Common myeloid progenitor, CD34-positive (primary cell): ENCODE data around the gene FUBP3.
A peak's percentile ranks its signal among the peaks of the same experiment; 100 is the strongest.

Experiments used
- CTCF ChIA-PET: fragments of 350-600 bp; sonication (Branson Sonifier 250); formaldehyde crosslinking; loops from one replicate; lab custom pipeline; 2021; ENCODE audit warnings: antibody characterized with exemption; lab: Charles Lee
- POLR2A ChIA-PET: fragments of 350-600 bp; sonication (Branson Sonifier 250); formaldehyde crosslinking; loops from one replicate; lab custom pipeline; 2021; ENCODE audit warnings: antibody characterized with exemption; lab: Charles Lee
- DNase-seq, 3 donors: peaks; one replicate each; pipeline versions ENCODE4 v3.0.0 to v3.0.0-alpha.2; 2013
- H3K27ac ChIP-seq, 2 experiments: 1 replicate in 1 of 2; 2 replicates in 1 of 2; pipeline ENCODE4 v1.7.0; 2013; ENCODE audit warnings: inconsistent platforms in 2 of 2, low read length in 2 of 2, mild to moderate bottlenecking in 2 of 2, low read depth in 1 of 2, moderate library complexity in 1 of 2; ENCODE audit not compliant: severe bottlenecking in 2 of 2, insufficient read depth in 1 of 2, poor library complexity in 1 of 2
- H3K27me3 ChIP-seq, 5 experiments: replicated peaks in 2 of 5; 1 replicate in 3 of 5; 2 replicates in 2 of 5; pipeline versions ENCODE4 v1.6.1 to v1.7.0; 2013; ENCODE audit warnings: low read length in 4 of 5, mild to moderate bottlenecking in 2 of 5, moderate library complexity in 2 of 5, inconsistent platforms in 1 of 5; ENCODE audit not compliant: insufficient read depth in 5 of 5, control insufficient read depth in 4 of 5
- H3K36me3 ChIP-seq, 4 experiments: 1 replicate in 2 of 4; 2 replicates in 2 of 4; pipeline versions ENCODE4 v1.6.1 to v1.7.0; 2013; ENCODE audit warnings: low read length in 3 of 4, control low read depth in 1 of 4, mild to moderate bottlenecking in 1 of 4; ENCODE audit not compliant: control insufficient read depth in 4 of 4, insufficient read depth in 4 of 4
- H3K4me1 ChIP-seq, 4 experiments: 1 replicate in 3 of 4; 2 replicates in 1 of 4; pipeline versions ENCODE4 v1.6.1 to v1.7.1; 2013; ENCODE audit warnings: low read length in 3 of 4, mild to moderate bottlenecking in 3 of 4, control low read depth in 1 of 4, inconsistent platforms in 1 of 4, moderate library complexity in 1 of 4; ENCODE audit not compliant: control insufficient read depth in 4 of 4, insufficient read depth in 4 of 4; ENCODE audit errors: control extremely low read depth in 1 of 4
- H3K4me3 ChIP-seq, 7 experiments: 1 replicate in 4 of 7; 2 replicates in 3 of 7; pipeline versions ENCODE4 v1.5.1 to v1.7.0; 2013; ENCODE audit warnings: mild to moderate bottlenecking in 7 of 7, low read length in 6 of 7, moderate library complexity in 6 of 7, inconsistent platforms in 2 of 7, low read depth in 2 of 7, control low read depth in 1 of 7; ENCODE audit not compliant: insufficient read depth in 4 of 7, control insufficient read depth in 1 of 7; ENCODE audit errors: extremely low read depth in 1 of 7
- H3K9me3 ChIP-seq, 5 experiments: 1 replicate in 4 of 5; 2 replicates in 1 of 5; pipeline versions ENCODE4 v1.6.1 to v1.7.1; 2013; ENCODE audit warnings: low read length in 4 of 5, mild to moderate bottlenecking in 2 of 5, inconsistent platforms in 1 of 5, low read depth in 1 of 5, moderate library complexity in 1 of 5; ENCODE audit not compliant: control insufficient read depth in 4 of 5, insufficient read depth in 2 of 5; ENCODE audit errors: control extremely low read depth in 1 of 5
- WGBS: methylation state at CpG from one replicate; pipeline ENCODE4 v1.1.5; 2013; ENCODE audit not compliant: insufficient coverage; 5-methylcytosine and 5-hydroxymethylcytosine counted together

The FUBP3 gene

GRCh38 chr9:130665029-130665430 is 85.7 kb downstream of the FUBP3 start:
- no peaks in the 10 kb centered on the region for H3K36me3 ChIP-seq
- H3K27ac ChIP-seq: no peak overlapping the region
- DNase-seq: peak in 1 of 3 donors; percentile 21
- ChIA-PET POLR2A (no interaction called here), CTCF (interaction anchor here (1.0 to 2.8 kb wide), 2 partner anchors 15 to 17 kb away, joined by 3 to 10 read pairs; no protein-coding TSS in a partner anchor)
- H3K4me3 ChIP-seq: no peak overlapping the region
- WGBS: 0% methylated on average over 5 of the region's 26 CpGs
- peaks cover 0 to 56% (median 24%) of the 10 kb centered on the region in 4 experiments for H3K4me1 ChIP-seq
- peaks cover 0 to 90% (median 57%) of the 10 kb centered on the region in 5 experiments for H3K27me3 ChIP-seq
- H3K9me3 ChIP-seq: no peaks in the 10 kb centered on the region

GRCh38 chr9:130665431-130666392 is 86.3 kb downstream of the FUBP3 start:
- Histone ChIP-seq H3K27me3 (peaks cover 0 to 91% (median 57%) of the 10 kb centered on the region in 5 experiments), H3K4me1 (peaks cover 0 to 50% (median 20%) of the 10 kb centered on the region in 4 experiments), H3K27ac (no peak overlapping the region), H3K36me3 (no peaks in the 10 kb centered on the region), H3K9me3 (no peaks in the 10 kb centered on the region), H3K4me3 (no peak overlapping the region)
- ChIA-PET POLR2A (no interaction called here), CTCF (interaction anchor here (2.8 kb wide), 1 partner anchor 17 kb away, joined by 10 read pairs; no protein-coding TSS in a partner anchor)
- WGBS: 5% methylated on average over 54 of the region's 61 CpGs
- peak in 2 of 3 donors; percentile 53 to 61 for DNase-seq

GRCh38 chr9:130666393-130667119 is 87.2 kb downstream of the FUBP3 start:
- Histone ChIP-seq H3K27ac (no peak overlapping the region), H3K4me1 (peaks cover 0 to 43% (median 17%) of the 10 kb centered on the region in 4 experiments), H3K9me3 (no peaks in the 10 kb centered on the region), H3K36me3 (no peaks in the 10 kb centered on the region), H3K27me3 (peaks cover 0 to 89% (median 54%) of the 10 kb centered on the region in 5 experiments), H3K4me3 (no peak overlapping the region)
- ChIA-PET CTCF (interaction anchor here (0.8 to 2.8 kb wide), 2 partner anchors 16 to 73 kb away, joined by 3 to 10 read pairs; no protein-coding TSS in a partner anchor), POLR2A (no interaction called here)
- WGBS: 6% methylated on average over 59 of the region's 60 CpGs
- DNase-seq: peak in 1 of 3 donors; percentile 32

GRCh38 chr9:130667120-130667435 is 87.7 kb downstream of the FUBP3 start:
- H3K4me3 ChIP-seq: no peak overlapping the region
- H3K36me3 ChIP-seq: no peaks in the 10 kb centered on the region
- peaks cover 0 to 43% (median 17%) of the 10 kb centered on the region in 4 experiments for H3K4me1 ChIP-seq
- 60% methylated on average over 2 of the region's 4 CpGs for WGBS
- ChIA-PET CTCF (interaction anchor here (0.8 kb wide), 1 partner anchor 73 kb away, joined by 3 read pairs; no protein-coding TSS in a partner anchor), POLR2A (no interaction called here)
- DNase-seq: no peak
- peaks cover 0 to 87% (median 49%) of the 10 kb centered on the region in 5 experiments for H3K27me3 ChIP-seq
- H3K27ac ChIP-seq: no peak overlapping the region
- H3K9me3 ChIP-seq: no peaks in the 10 kb centered on the region

- ChIA-PET CTCF (interaction anchor here (1.9 kb wide), 1 partner anchor 18 kb away, joined by 4 read pairs; no protein-coding TSS in a partner anchor), POLR2A (no interaction called here)
- 97% methylated on average over 7 of the region's 13 CpGs for WGBS
- no peak overlapping the region for H3K27ac ChIP-seq
- DNase-seq: no peak
- H3K4me1 ChIP-seq: peaks cover 0 to 32% (median 13%) of the 10 kb centered on the region in 4 experiments
- no peak overlapping the region for H3K4me3 ChIP-seq
- H3K36me3 ChIP-seq: no peaks in the 10 kb centered on the region
- H3K9me3 ChIP-seq: no peaks in the 10 kb centered on the region
- H3K27me3 ChIP-seq: peaks cover 0 to 76% (median 39%) of the 10 kb centered on the region in 5 experiments
Observed at GRCh38 chr9:130668196-130668595, 88.8 kb downstream of the FUBP3 start.

GRCh38 chr9:130668659-130669058 is 89.3 kb downstream of the FUBP3 start:
- Histone ChIP-seq H3K4me1 (peaks cover 0 to 28% (median 11%) of the 10 kb centered on the region in 4 experiments), H3K27ac (no peak overlapping the region), H3K36me3 (no peaks in the 10 kb centered on the region), H3K9me3 (no peaks in the 10 kb centered on the region), H3K4me3 (no peak overlapping the region), H3K27me3 (peaks cover 0 to 71% (median 35%) of the 10 kb centered on the region in 5 experiments)
- POLR2A ChIA-PET: no interaction called here
- no peak for DNase-seq
- CTCF ChIA-PET: interaction anchor here (1.9 kb wide), 1 partner anchor 17 kb away, joined by 4 read pairs; no protein-coding TSS in a partner anchor
- WGBS: 67% methylated on average over 10 of the region's 12 CpGs
